ENCODE results near the gene CRNKL1. TPM values are rescaled to one million over a fixed set of nuclear protein-coding genes. Genes with fewer than 3 reads are reported as not detected.

The CRNKL1 gene
- total RNA-seq, 2 experiments from 2014 or later, result 25.9 to 29.6 TPM

- POLR2A ChIA-PET, result no interaction called here
- CTCF ChIA-PET, result interaction anchor here (0.6 kb wide), 1 partner anchor 1170 kb away, joined by 3 read pairs; no protein-coding TSS in a partner anchor
Observed at GRCh38 chr20:20065361-20065760, 13.1 kb upstream of the CRNKL1 start.

- CTCF ChIA-PET, result no interaction called here
- POLR2A ChIA-PET, result no interaction called here
Observed at GRCh38 chr20:20063941-20064702, 11.9 kb upstream of the CRNKL1 start.

DNA sequence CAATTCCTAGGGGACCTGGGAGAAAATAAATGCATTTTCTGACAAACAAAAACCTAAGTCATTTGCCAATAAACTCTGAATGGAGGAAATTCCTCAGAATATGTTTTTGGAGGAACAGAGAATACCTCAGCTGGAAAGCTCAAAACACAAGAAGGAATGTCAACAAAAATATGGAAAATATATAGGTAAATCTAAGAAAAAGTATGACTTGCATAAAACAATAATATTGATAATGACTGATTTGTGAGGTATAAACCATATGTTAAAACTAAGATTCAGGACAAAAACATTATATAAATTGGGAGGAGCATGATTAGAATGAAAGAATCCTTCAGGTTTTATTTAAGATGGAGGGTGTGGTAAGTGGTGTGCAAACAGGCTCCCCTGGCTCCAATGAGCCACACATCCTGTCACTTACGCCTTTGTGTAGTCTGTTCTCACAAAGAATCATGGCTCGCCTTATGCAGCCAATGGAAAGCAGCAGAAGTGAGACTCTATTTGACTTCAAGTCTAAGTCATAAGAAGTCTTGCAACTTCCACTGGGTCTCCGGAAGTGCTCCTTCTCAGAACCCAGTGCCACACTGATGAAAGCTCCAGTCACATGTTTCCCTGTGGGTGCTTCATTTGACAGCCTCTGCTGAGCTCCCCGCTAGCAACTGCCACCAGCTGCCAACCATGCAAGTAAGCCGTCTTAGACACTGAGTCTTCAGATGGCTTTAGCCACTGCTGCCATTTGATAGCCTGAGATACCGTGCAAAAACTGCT is 8.2 kb upstream of the CRNKL1 start:
- POLR2A ChIA-PET, result no interaction called here
- CTCF ChIA-PET, result no interaction called here

GRCh38 chr20:20051767-20052073 is 546 bp downstream of the CRNKL1 start:
- POLR2A ChIA-PET, result no interaction called here
- CTCF ChIA-PET, result interaction anchor here (0.7 kb wide), 1 partner anchor 661 kb away, joined by 3 read pairs; no protein-coding TSS in a partner anchor

DNA sequence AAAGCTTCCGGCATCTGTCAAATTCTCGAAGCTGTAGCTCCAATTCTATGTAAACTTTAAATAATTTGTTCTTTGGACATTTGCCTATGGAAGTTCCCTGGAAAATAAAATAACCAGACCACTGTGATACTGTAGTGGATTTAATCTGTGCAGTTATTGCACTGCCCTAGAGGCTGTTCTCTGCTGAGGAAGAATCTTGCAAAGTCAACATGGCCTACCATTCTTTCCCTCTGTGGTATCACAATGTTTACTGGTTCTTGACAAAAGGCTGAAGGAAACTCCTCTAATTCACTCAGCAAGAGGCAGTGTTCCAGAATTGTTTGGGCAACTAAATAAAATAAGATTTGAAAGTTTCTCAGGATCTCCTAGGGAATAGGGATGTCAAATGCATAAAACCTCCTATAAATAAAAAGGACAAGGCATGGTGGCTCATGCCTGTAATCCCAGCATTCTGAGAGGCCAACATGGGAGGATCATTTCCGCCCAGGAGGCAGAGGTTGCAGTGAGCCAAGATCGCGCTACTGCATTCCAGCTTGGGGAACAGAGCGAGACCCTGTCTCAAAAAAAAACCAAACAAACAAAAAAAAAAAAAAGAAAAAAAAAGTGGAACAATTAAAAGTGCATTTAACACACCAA is 12.4 kb downstream of the CRNKL1 start:
- POLR2A ChIA-PET, result interaction anchor here (0.7 kb wide), 1 partner anchor 11 kb away, joined by 6 read pairs; no protein-coding TSS in a partner anchor
- CTCF ChIA-PET, result no interaction called here

DNA sequence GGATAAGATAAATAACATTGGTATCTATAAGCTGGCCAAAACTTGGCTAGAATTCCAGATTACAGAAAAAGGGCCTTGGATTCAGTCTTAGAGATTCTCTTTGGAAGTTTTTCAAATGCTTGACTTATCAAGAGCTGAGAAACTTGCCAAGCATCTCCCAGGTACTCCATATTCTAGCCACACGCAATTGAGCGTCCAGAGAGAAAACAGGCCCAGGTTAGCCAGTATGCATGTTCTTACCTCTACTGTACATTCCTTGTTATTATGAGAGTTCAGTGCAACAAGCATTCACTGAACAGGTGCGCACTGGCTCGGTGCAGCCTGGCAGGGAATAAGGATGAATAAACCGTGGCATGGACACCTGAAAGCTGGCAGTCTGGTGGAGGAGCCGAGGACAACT is 13.7 kb downstream of the CRNKL1 start:
- ChIA-PET CTCF (interaction anchor here (0.7 kb wide), 1 partner anchor 555 kb away, joined by 4 read pairs; no protein-coding TSS in a partner anchor), POLR2A (no interaction called here)

DNA sequence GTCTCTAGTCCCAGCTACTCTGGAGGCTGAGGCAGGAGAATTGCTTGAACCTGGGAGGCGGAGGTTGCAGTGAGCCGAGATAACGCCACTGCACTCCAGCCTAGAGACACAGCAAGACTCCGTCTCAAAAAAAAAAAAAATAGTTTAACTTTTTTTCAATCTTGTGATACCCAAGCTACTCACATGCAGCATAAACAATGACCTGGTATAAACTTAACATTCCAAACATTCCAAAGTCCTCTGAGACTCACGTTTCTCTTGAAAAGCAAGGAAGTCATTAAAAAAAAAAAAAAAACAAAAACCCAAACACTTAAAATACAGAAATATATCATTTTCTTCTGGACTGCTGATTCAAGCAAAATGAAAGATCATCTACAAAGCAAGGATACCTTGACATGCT is 14.3 kb downstream of the CRNKL1 start:
- ChIA-PET POLR2A (no interaction called here), CTCF (interaction anchor here (0.7 kb wide), 2 partner anchors 10 to 555 kb away, joined by 3 to 4 read pairs; no protein-coding TSS in a partner anchor)

DNA sequence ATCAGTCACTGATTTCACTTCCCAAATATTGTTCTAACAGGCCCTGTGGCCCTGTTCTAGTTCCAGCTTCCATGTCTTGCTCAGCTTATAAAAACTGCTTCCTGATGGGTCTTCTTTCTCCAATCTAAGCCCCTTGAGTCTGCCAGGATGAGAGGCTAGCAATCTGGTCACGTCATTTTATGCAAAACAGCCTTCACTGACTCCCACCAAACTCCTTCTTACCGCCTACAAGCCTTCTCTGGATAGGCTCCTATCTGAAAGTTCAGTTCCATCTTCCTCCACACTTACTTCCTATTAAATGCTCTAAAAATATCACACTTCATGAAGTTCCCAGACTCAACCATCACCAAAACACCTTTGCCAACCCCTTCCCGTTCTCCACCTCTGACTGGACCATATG is 15.5 kb downstream of the CRNKL1 start:
- POLR2A ChIA-PET, result no interaction called here
- CTCF ChIA-PET, result no interaction called here

- ChIA-PET CTCF (interaction anchor here (0.7 to 1.3 kb wide), 2 partner anchors 560 to 1056 kb away, joined by 3 to 6 read pairs; no protein-coding TSS in a partner anchor), POLR2A (no interaction called here)
Observed at GRCh38 chr20:20034486-20034885, 17.8 kb downstream of the CRNKL1 start.

DNA sequence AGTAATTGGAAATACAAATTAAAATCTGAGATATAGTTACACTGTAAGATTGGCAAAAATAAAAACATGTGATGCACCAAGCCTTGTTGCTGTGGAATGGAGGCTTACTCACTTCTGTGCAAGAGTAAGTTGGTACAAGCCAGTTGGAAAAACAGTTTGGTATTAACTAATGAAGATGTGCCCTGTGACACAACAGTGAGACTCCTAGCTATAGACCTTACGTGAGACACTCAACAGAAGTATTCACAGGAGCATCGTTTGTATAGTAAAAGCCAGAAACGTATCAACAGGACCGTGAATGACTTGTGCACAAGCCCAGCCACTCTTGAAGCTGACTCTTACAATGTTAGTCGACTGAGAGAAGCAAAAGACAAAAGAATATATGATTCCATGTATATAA is 20.5 kb downstream of the CRNKL1 start:
- ChIA-PET POLR2A (interaction anchor here (0.6 kb wide), 1 partner anchor 476 kb away, joined by 3 read pairs; no protein-coding TSS in a partner anchor), CTCF (no interaction called here)

GRCh38 chr20:20027284-20027683 is 25.0 kb downstream of the CRNKL1 start:
- CTCF ChIA-PET, result no interaction called here
- POLR2A ChIA-PET, result no interaction called here

- ChIA-PET CTCF (no interaction called here), POLR2A (no interaction called here)
Observed at GRCh38 chr20:20024942-20025341, 27.3 kb downstream of the CRNKL1 start.

GRCh38 chr20:20023395-20023794 is 28.9 kb downstream of the CRNKL1 start:
- ChIA-PET POLR2A (no interaction called here), CTCF (no interaction called here)

- ChIA-PET POLR2A (no interaction called here), CTCF (no interaction called here)
Observed at GRCh38 chr20:20022498-20022897, 29.8 kb downstream of the CRNKL1 start.

GRCh38 chr20:20021835-20022234 is 30.4 kb downstream of the CRNKL1 start:
- POLR2A ChIA-PET, result no interaction called here
- CTCF ChIA-PET, result no interaction called here

GRCh38 chr20:20020908-20021307 is 31.4 kb downstream of the CRNKL1 start:
- POLR2A ChIA-PET, result interaction anchor here (1.0 kb wide), 1 partner anchor 32 kb away, joined by 3 read pairs; no protein-coding TSS in a partner anchor
- CTCF ChIA-PET, result no interaction called here

- ChIA-PET POLR2A (no interaction called here), CTCF (no interaction called here)
Observed at GRCh38 chr20:20019123-20019522, 33.1 kb downstream of the CRNKL1 start.

GRCh38 chr20:20018366-20018765 is 33.9 kb downstream of the CRNKL1 start:
- ChIA-PET POLR2A (no interaction called here), CTCF (interaction anchor here (1.3 kb wide), 1 partner anchor 34 kb away, joined by 4 read pairs; the partner anchor contains the start of genes CFAP61 and CRNKL1)

- ChIA-PET POLR2A (interaction anchor here (2.0 kb wide), 1 partner anchor 35 kb away, joined by 7 read pairs; the partner anchor contains the start of gene CFAP61), CTCF (interaction anchor here (1.3 kb wide), 1 partner anchor 35 kb away, joined by 4 read pairs; the partner anchor contains the start of genes CFAP61 and CRNKL1)
Observed at GRCh38 chr20:20017844-20018185, 34.5 kb downstream of the CRNKL1 start.
